Hindlimb muscle (tissue), 1 donor: ENCODE measurements around the gene C1orf226. TPM values are rescaled to one million over a fixed set of nuclear protein-coding genes. Genes with fewer than 3 reads are reported as not detected.
"Not testable (repeated sequence)": the region's sequence is repeated elsewhere in the genome, so short reads cannot be mapped to it uniquely, and the experiment has no call there.

Source experiments
- DNase-seq: peaks from one replicate; pipeline ENCODE4 v3.0.0-alpha.2; 2013
- polyA plus RNA-seq: library from polyadenylated mRNA; unstranded; fragments of 120-200 nt; gene quantifications from one replicate; pipeline ENCODE4 v1.2.1, GENCODE V29; 2013; ENCODE audit not compliant: insufficient read length

Gene C1orf226, protein sequence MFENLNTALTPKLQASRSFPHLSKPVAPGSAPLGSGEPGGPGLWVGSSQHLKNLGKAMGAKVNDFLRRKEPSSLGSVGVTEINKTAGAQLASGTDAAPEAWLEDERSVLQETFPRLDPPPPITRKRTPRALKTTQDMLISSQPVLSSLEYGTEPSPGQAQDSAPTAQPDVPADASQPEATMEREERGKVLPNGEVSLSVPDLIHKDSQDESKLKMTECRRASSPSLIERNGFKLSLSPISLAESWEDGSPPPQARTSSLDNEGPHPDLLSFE
- 1.7 TPM for polyA plus RNA-seq

DNA sequence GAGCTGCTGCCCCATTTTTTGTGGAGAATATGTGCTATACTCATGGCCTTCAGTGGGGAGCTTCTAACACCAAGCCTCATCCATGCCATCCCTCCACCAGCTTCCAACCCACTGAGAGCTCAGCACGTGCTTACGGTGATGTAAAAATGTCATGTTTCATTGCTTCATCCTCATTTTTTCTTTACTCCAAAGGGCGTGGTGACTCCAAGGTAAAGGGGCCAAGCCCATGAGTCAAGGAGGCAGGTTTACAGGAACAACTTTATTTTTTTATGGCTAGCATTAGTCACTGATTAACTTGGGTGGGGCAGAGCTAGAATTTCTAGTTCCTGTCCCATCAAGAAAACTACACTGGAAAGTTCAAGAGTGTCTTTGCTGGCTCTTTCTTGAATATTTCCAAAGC, at the start of gene C1orf226:
Gene C1orf226, plus strand, starts transcription at position 346 of the 400 bp plus-strand sequence. CDS start 174 bp downstream, outside the sequence.
- DNase-seq, result no peak

DNA sequence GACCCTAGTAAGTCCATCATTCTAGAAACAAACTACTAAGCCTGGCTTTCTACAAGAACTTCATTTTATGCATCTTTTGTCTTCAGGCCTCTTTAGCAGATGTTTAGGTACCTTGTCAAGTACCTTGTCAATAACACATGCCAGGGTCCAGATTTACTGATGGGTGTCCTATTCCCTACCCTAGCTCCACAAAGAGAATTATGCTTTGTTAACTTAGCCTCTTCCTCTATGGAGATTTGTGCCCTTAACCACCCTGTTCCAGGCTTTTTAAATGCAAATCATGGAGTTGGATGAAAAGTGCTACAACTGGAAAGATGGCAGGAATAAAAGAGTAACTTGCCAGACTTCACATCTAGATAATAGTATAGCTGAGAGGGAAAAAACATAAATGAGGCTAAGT, 47.5 kb upstream of the C1orf226 start:
- DNase-seq, result peak; percentile 6

DNA sequence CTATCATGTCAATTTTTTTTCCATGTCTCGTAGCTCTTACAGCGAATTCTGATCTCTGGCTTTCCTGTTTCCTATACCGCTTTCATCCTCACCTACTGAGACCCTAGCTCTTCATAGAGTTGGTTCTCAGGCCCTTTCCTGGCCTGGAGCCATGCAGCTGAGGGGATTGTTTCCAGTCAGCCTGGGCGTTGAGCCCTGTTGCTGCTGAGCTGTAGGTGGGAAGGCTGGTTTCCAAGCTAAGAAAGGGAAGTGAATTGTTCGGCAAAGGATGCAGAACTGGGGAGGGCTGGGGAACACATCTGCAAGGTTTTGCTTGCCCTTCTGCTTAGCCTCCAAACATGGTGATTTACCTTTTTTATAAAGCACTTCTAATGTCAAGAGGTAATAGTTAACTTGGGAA, 46.4 kb upstream of the C1orf226 start:
- DNase-seq, result peak; percentile 61

DNA sequence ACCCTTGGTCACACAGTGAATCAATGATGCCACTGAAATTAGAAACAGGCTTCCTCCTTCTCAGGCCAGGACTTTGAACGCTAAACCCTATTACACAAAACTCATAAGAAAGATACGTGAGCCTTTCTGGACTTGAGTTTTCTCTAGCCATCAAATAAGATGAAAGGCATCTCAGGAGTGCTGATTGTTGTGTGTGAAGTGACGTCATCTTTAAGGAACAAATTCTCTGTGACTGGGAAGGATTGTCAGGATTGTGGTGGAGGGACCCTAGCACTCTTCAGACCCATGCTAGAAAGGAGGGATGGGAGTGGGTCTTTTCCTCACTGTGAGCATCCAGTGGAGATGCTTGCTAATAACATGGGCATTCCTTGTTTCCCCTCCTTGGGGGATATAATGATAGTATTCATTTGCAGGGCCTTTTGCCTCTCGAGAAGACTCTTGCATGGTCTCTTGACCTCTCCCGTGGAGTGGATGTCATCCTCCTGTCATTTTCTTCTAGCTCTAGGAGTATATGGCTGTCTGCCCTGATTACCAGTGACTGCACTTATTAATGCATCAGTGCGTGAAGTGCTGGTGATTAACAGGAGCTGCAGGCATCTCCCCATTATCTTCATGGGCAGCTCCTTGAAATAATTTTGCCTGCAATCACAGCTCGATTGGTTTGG, 44.8 kb upstream of the C1orf226 start:
- DNase-seq, result no peak

DNA sequence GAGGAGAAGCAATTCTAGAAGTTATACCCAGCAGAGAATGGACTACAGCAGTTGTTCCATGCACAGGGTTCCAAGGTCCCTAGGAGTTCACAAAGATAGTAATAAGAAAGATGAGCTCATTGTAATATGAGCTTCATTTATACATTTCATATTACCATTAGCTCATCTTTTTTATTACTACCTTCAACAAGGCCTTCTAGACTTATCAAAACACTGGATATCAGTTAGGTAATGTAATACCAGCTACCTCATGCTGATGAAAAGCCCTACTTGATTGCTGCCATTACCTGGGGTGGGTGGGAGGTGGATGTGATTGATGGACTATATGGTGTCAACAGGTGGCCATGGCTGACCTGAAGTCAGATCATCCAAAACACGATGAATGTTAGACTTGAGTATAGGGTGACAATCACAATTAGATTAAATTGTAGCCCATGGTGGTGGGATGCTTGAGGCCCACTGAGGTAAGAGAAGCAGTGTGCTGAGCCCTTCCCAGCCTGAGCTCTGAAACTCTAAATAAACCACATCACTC, 39.0 kb upstream of the C1orf226 start:
- no peak for DNase-seq

DNA sequence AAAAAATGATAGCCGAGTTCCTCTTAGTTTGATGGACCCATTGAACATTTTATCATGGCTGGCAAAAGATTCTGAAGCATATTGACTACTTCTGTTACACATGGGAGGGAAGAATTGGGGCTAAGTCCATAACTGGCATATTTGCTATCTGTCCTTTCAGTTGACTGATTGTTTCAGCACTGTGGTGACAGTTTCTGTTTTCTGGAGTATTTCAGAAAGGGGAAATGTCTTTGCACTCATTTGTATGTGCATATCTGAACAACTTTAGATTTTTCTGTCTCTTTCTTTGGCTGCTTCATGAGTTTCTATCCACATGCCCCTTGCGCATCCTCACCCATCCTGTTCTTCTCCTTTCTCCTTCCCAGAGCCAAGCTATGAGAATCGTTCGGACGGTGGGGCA, 38.1 kb upstream of the C1orf226 start:
- no peak for DNase-seq

DNA sequence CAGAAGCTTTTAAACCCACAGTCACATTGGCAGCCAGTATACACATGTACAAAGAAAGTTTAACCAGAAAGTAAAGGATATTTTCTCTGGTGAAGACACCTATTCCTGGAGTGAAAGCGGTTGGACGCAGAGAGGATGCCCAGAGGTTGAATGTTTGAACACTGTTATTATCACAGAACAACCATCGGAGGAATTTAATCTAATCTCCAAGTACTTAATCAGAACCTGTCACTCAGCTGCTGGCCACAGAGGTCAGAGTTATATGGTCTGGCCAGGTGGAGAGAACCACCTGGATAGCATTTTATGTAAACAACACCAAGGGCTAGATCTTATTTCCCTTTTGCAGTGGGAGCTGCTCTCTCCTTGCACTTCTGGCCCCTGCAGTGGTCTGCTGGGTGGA, 34.2 kb upstream of the C1orf226 start:
- no peak for DNase-seq

DNA sequence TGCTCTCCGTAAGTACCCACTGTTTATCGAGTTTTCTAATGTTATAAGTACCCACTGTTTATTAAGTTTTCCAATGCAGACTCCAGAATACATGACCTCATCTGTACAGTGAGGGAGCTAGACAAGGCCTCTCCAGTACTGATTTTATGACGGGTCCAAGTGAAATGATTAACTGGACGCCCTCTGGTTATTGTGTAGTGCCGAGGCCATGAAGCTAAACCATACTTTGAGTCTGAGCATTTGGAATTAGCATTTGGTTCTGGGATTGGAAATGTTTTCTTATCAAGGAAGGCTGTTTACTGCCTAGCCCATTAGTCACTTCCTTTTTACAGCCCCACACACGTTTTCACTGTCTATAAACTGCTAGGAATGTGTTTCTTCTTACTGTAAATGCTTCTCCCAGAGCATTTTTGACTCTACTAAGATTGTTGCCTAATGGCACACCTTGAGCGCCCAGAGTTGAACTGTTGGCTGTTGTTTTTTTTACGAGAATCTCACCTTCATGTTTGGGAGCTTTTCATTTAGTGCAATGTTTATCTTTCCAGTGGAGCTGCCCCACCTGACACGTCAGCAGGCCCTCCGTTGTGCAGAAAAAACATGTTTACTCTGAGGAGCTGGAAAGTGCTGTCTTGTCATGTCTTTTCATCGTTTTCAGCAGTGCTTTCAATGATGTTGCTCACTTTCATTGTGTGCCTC, 31.7 kb upstream of the C1orf226 start:
- DNase-seq, result no peak

DNA sequence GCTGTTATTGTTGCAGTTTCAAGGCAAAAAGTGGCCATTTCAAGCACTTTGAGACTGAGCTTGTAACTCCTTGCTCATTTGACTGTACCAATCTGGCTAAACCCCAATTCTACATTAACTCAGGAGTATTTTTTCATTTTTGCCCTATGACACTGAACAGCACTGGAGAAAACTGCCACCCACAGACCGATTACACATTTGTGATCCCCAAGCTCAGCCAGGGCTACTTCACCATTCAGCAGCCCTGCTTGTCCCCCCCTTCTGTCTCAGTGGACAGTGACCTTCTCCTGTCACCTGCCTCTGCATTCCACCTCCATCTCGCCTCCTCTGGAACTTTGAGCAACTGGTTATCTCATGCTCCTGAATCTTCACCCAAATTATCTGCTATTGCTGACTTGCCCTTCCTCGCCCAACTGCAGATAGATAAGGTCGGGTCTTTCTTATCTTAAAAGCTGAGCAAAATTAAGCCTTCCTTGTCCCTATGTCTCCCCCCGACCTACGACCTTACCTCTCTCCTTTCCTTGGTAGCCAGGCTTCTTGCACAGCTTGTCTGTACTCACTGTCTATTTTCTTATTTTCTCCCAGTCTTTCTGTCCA, 30.2 kb upstream of the C1orf226 start:
- DNase-seq, result no peak

DNA sequence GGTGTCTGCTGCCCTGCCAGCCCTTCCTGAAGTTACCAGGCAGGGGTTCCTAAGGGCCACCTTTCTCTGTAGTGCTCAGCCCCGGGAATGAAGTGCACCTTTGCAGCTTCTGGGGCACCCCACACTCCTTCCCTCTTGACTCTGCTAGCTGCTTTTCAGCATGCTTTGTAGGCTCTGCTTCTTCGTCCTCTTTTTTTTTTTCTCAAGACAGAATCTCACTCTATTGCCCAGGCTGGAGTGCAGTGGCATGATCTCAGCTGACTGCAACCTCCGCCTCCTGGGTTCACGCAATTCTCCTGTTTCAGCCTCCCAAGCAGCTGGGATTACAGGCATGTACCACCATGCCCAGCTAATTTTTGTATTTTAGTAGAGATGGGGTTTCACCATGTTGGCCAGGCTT, 29.7 kb upstream of the C1orf226 start:
- not testable (repeated sequence) for DNase-seq

DNA sequence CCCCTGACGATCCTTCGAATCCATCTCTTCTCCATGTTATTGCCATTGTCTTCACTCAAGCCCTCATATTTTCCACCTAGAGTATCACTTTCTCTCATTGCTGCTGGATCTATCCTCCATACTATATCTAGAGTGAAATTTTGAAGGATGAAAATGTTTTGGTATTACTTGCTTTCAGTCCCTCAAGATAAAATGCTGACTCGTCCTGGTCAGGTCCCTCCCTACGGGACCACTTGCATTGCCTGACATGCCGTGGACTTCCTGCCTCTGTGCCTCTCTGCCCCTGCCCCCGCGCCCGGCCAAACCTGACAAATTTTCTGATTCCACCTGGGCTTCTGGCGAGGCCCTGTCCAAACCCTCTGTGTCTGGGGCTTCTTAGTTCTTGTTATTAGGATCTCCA, 28.4 kb upstream of the C1orf226 start:
- no peak for DNase-seq

DNA sequence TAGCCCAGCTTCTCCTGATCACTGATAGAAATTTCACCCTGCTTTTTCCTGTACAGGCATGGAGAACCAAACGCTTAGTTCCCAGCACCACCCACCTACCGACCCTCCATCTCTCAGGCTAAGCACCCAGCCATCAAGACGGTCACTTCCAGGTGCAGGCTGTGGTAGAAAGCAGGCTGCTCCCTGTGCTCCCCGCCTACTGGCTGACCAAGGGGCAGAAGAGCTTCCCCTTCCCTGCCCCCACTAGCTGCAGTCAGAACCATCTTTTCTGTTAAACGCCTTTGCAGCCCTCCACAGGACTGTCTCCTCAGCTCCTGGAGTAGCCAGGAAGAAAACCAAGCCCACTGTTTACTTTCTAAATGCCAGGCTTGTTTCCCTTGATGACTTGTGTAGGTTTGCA, 27.8 kb upstream of the C1orf226 start:
- no peak for DNase-seq

DNA sequence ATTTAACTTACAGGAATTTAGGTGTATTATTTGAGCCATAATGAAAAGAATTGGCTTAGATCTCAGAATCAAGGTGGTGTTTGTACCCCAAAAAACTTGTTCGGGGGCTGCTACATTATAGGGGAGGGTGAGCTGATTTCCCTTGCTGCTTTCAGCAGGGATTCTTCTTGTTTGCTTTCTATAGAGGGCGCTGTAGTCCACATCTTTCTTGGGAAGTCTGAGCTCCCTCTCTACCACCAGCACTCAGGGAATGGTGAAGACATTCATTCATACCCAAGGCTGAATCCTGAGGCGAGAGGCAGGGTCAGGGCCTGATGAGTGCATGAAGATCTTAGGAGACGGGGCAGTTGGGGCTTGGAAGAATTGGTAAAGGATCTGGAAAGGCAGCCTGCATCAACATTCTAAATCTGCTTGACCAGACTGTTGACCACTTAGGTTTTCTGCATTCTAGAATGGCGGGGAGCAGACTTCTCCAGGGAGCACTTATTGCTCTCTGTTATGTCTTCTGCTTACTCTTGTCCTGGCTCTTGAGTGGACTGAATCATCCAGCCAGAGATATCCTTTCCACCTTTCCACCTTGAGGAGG, 23.8 kb upstream of the C1orf226 start:
- DNase-seq, result no peak

DNA sequence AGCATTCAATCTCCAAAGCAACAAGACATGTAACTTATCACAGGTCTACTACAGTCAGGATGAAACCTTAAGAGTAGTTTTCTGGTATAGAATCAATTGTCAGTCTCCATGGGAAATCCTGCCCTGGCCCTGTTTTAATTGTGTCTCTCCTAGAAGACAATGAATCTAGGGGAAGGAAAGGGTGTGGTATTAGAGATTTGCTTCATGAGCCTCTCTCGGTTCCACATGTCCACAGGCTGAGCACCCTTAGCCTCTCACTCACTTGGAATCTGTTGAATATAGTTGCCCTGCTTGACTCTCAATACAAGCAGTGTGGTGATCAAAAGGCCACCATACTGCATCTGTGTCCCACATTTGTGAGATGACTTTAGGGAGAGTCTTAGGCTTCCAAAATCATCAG, 22.6 kb upstream of the C1orf226 start:
- DNase-seq, result no peak

DNA sequence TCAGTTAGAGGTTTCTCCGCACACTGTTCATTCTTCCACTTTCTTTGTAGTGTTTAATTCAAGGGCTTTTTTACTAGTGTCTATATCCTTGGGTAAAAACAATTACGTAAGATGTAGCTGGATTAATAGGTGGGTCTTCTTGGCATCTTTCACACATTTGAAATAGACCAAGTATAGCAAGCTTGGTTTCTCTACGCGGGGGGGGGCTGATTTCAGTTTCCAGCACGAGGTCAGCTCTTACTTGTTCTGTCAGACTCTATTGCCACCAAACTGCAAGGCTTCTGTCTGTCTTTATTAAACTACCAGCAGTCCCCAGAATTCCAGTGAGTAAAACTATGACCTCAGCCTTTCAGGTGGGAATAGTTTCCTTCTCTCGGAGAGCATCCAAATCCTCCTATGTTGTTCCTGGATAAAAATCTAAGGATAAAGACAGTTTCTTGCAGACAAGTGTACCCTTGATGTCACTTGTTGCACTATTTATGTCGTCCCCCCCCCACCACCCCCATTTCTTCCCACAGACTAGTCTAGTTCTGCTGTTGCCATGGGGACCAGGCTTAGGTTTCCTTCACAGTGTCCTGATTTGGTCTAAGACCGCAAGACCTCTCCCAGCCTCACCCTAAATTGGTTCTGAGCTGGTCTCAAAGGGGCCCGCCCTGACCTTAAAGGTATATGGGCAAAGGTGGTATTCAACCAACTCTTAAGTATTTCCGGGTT, 21.8 kb upstream of the C1orf226 start:
- DNase-seq, result no peak

DNA sequence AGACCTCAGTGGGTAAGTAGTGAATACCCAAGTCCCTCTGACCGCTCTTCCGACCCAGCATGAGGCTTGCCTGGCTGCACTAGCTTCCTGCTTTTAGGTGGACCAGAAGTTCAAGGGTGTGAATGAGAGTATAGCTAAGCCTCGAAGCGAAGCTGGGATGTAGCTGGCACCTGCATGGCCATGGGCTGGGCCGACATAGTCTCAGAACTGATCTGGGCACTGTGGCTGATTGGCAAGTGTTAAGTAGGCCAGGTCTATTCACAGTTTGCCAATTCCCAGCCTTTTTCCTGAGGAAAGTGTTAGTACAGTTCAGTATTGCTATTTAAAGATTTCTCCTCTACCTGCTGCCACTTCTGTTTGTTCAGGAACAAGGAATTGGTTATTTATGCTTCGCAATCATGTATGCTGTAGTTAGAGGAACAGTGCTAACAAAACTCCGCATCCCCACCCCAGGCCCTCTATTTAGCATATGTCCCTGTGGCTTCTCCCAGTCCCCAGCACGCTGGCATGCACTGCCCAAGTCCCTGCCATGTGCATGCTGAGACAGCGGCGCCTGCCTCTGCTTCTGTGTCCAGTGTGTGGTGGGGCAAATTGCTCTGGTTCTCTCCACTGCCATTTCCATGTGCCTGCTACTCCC, 21.2 kb upstream of the C1orf226 start:
- no peak for DNase-seq

DNA sequence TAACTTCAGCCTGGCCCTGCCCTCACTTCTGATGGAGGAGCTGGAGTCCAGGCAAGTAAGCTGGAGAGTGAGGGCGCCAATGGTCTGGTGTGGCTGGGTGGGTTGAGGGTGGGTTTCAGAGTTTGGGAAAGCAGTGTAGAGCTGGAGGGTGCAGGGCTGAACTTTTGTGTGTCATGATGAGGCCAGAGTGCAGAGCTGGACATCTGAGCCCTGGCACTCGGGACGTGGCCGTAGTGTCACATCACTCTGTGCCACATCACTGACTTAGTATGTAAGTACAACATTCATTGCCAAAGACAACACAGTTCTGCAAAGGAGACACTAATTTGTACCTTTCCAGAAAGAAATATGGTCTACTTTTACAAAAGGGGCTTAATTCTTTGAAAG, 20.7 kb upstream of the C1orf226 start:
- DNase-seq, result no peak

DNA sequence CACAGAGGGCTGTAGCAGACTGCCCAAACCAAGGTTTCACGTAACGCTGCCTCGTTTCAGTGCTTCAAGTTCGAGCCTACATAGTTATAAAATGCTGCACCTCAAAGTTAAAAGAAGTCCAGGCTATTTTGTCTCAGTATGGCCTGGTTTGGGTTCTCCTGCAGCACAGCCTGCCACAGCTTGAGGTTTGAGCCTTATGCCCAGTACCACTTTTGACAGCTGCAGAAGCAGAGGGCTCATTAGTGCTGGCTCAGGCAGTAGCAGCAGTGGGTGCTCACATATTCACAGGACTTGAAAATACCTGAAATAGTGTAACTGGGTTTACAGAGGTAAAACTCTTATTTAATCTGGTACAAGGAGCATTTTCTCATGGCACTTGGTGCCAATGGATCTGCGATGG, 20.2 kb upstream of the C1orf226 start:
- no peak for DNase-seq

DNA sequence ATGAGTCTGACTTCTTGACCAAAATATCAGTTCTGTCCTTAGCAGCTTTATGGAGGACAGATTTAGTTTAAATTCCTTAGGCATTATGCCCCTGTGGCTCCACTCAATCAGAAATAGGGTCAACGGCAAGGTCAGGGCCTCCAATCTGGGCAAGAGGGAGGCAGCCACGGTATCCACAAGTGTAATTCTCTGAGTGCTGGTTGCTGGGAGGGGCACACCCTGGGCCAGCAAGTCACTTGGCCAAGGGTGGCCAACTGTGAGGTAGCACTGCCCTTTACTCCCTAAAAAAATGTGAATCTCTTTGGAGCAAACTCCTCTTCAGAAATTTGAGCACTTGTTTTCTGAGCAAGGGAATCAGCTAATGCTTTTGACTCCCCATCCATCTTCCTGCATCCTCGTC, 17.7 kb upstream of the C1orf226 start:
- no peak for DNase-seq

DNA sequence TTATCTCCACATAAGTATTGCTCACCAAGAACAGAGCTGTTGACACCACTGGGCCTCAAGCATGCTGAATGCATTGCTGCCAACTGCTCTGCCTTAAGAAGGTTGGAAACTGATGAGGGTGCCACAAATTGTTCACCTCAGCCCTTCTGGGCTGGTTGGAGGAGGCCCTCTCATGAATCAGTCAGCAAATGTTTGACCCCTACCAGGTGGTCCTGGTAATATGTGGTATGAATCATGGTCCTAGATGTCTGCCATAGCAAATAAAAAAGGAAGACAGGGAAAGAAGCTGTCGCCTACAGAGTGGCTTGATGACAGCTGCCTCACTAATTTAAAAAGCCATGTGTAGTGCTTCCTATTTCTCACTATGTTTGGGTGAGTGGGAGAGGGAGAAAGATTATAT, 17.0 kb upstream of the C1orf226 start:
- no peak for DNase-seq

DNA sequence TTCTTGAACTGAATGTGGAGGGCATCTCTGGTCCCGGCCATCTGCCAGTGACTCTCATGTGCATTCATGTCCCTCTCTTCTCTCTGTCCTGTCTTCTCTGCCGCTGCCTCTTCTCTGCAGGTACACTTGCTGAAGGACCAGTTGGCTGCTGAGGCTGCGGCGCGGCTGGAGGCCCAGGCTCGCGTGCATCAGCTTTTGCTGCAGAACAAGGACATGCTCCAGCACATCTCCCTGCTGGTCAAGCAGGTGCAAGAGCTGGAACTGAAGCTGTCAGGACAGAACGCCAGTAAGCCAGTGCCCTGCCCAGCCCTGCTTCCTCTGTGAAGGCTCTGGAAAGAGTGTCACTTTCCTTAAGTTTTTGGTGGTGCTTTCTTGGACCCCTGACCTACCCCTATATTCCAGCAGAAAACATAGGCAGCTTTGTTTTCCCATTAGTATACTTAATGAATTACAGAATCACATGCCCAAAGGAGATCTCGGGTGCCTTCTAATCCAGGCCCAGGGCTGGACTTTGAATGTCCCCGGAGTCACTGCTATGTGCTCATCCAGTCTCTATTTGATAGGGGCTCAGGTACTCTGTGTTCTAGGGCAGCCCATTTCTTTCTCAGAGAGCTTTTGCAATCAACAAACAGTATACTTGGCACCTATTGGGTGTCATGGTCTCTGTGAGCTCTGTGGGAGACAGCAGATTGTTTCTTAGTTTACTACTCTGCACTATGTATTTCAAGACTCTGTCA, 16.1 kb upstream of the C1orf226 start:
- DNase-seq, result no peak
